T-helper 1 cell treated with Interleukin-12 subunit alpha and Interleukin-12 subunit beta and Interleukin-4 antibody, amounts not matched to agents 30 μg/mL and 1 μg/mL, for 36 hours (primary cell): ENCODE measurements around the gene ATF3.

Source experiments
- H3K27ac Mint-ChIP-seq: one replicate; pipeline ENCODE4 v1.8.0; 2021; ENCODE audit warnings: mild to moderate bottlenecking, mixed read lengths
- H3K27me3 Mint-ChIP-seq: one replicate; pipeline ENCODE4 v1.8.0; 2021; ENCODE audit warnings: low read depth, mixed read lengths
- H3K36me3 Mint-ChIP-seq: one replicate; pipeline ENCODE4 v1.8.0; 2021; ENCODE audit warnings: low read depth, mixed read lengths
- H3K4me1 Mint-ChIP-seq: one replicate; pipeline ENCODE4 v1.8.0; 2021; ENCODE audit warnings: low read depth, mixed read lengths
- H3K4me3 Mint-ChIP-seq: one replicate; pipeline ENCODE4 v1.8.0; 2021; ENCODE audit warnings: mild to moderate bottlenecking, moderate library complexity, mixed read lengths
- H3K9me3 Mint-ChIP-seq: one replicate; pipeline ENCODE4 v1.8.0; 2021; ENCODE audit warnings: mixed read lengths

ATF3 gene

DNA sequence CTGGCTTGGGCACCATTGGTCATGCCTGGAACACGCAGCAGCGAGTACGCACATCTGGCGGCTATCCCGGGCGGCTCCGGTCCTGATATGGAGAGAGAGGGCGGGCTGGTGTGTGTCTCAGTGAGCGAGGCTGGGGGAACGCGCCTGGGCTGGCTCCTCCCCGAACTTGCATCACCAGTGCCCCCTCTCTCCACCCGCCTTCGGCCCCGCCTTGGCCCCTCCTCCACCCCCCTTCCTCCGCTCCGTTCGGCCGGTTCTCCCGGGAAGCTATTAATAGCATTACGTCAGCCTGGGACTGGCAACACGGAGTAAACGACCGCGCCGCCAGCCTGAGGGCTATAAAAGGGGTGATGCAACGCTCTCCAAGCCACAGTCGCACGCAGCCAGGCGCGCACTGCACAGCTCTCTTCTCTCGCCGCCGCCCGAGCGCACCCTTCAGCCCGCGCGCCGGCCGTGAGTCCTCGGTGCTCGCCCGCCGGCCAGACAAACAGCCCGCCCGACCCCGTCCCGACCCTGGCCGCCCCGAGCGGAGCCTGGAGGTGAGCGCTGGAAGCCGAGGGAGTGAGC is at the start of gene ATF3:
TSS of gene ATF3 (plus strand) at position 370 of the 567 bp plus-strand sequence. CDS start 6,261 bp downstream, outside the sequence.
- Mint-ChIP-seq H3K9me3 (no peaks in the 10 kb centered on the region), H3K36me3 (peaks cover 17% of the 10 kb centered on the region), H3K27ac (peak within 1 kb of the TSS; percentile 99), H3K4me3 (peak within 1 kb of the TSS; percentile 90), H3K27me3 (peaks cover 42% of the 10 kb centered on the region), H3K4me1 (peaks cover 54% of the 10 kb centered on the region)

GRCh38 chr1:212559929-212560328 is 48.6 kb upstream of the ATF3 start:
- Mint-ChIP-seq H3K36me3 (peaks cover 5% of the 10 kb centered on the region), H3K27me3 (peaks cover 51% of the 10 kb centered on the region), H3K4me3 (peak overlapping the region; percentile 28), H3K4me1 (peaks cover 12% of the 10 kb centered on the region), H3K9me3 (peaks cover 4% of the 10 kb centered on the region), H3K27ac (peak overlapping the region; percentile 98)

GRCh38 chr1:212560933-212561460 is 47.6 kb upstream of the ATF3 start:
- Mint-ChIP-seq H3K4me3 (no peak overlapping the region), H3K36me3 (peaks cover 5% of the 10 kb centered on the region), H3K4me1 (peaks cover 21% of the 10 kb centered on the region), H3K27ac (no peak overlapping the region), H3K27me3 (peaks cover 54% of the 10 kb centered on the region), H3K9me3 (peaks cover 4% of the 10 kb centered on the region)

GRCh38 chr1:212561501-212561931 is 47.0 kb upstream of the ATF3 start:
- Mint-ChIP-seq H3K4me1 (peaks cover 26% of the 10 kb centered on the region), H3K9me3 (peaks cover 4% of the 10 kb centered on the region), H3K27me3 (peaks cover 49% of the 10 kb centered on the region), H3K4me3 (no peak overlapping the region), H3K36me3 (peaks cover 5% of the 10 kb centered on the region), H3K27ac (no peak overlapping the region)

- peaks cover 42% of the 10 kb centered on the region for H3K27me3 Mint-ChIP-seq
- no peak overlapping the region for H3K4me3 Mint-ChIP-seq
- peaks cover 30% of the 10 kb centered on the region for H3K4me1 Mint-ChIP-seq
Measured at GRCh38 chr1:212562771-212563170, 45.8 kb upstream of the ATF3 start.

GRCh38 chr1:212565079-212565478 is 43.5 kb upstream of the ATF3 start:
- Mint-ChIP-seq H3K9me3 (no peaks in the 10 kb centered on the region), H3K27ac (no peak overlapping the region), H3K4me3 (no peak overlapping the region), H3K4me1 (peaks cover 22% of the 10 kb centered on the region), H3K27me3 (peaks cover 47% of the 10 kb centered on the region), H3K36me3 (peaks cover 1% of the 10 kb centered on the region)

More at GRCh38 chr1:212562771-212563170, 45.8 kb upstream of the ATF3 start:
- no peak overlapping the region for H3K27ac Mint-ChIP-seq
- H3K36me3 Mint-ChIP-seq, result peaks cover 6% of the 10 kb centered on the region
- no peaks in the 10 kb centered on the region for H3K9me3 Mint-ChIP-seq

- H3K27ac Mint-ChIP-seq, result peak overlapping the region; percentile 91
- peaks cover 51% of the 10 kb centered on the region for H3K27me3 Mint-ChIP-seq
- H3K4me3 Mint-ChIP-seq, result peak overlapping the region; percentile 91
- peaks cover 1% of the 10 kb centered on the region for H3K36me3 Mint-ChIP-seq
- no peaks in the 10 kb centered on the region for H3K9me3 Mint-ChIP-seq
- H3K4me1 Mint-ChIP-seq, result peaks cover 22% of the 10 kb centered on the region
Measured at GRCh38 chr1:212565571-212566305, 42.8 kb upstream of the ATF3 start.

GRCh38 chr1:212566522-212567479 is 41.8 kb upstream of the ATF3 start:
- H3K4me3 Mint-ChIP-seq, result peak overlapping the region; percentile 91
- H3K4me1 Mint-ChIP-seq, result peaks cover 22% of the 10 kb centered on the region
- H3K27ac Mint-ChIP-seq, result peak overlapping the region; percentile 91
- no peaks in the 10 kb centered on the region for H3K9me3 Mint-ChIP-seq
- H3K36me3 Mint-ChIP-seq, result peaks cover 1% of the 10 kb centered on the region
- H3K27me3 Mint-ChIP-seq, result peaks cover 46% of the 10 kb centered on the region

- no peak overlapping the region for H3K4me3 Mint-ChIP-seq
- H3K4me1 Mint-ChIP-seq, result peaks cover 22% of the 10 kb centered on the region
- no peaks in the 10 kb centered on the region for H3K9me3 Mint-ChIP-seq
- H3K27ac Mint-ChIP-seq, result no peak overlapping the region
- peaks cover 1% of the 10 kb centered on the region for H3K36me3 Mint-ChIP-seq
- H3K27me3 Mint-ChIP-seq, result peaks cover 46% of the 10 kb centered on the region
Measured at GRCh38 chr1:212567638-212568037, 40.9 kb upstream of the ATF3 start.

DNA sequence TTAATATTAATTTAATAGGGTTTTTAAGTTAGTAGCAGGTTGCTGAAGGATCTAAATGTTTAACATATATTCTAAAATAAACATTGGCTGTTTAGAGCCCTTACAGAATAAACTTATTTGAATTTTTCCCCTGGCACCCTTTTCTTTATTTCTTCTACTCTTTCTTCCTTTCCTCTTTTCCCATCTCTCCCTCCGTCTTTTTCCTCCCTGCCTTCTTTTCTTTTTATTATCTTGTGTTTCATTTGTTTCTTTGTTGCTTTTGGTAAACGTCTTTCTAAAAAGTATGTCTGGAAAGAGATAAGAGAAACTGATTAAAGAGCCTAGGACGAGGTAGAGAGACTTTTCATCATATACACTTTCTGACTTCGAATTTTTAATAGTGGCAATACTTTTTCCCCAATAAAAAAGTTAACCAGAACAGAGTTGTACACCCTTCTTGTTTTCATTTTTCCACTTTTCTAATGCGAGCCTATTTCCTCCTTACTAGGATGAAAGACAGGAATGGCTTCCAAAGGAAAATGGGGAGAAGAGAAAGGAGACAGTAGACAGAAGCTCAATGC is 39.5 kb upstream of the ATF3 start:
- H3K4me3 Mint-ChIP-seq, result no peak overlapping the region

DNA sequence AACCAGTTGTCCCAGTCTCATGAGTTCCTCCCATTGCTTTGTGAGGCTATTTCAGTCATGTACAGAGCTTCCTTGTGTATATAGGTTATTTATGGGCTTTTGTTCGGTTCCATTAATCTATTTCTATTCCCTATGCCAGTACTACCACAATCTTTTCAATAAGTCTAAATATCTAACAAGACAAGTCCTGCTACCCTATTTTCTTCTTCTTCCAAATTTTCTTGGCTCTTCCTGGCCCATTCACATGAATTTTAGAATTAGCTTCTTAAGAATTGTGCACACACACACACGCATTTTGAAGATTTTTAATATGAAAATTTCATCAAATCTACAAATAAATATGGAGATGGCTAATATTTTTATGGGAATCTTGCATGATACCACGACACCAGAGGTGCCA is 33.8 kb upstream of the ATF3 start:
- Mint-ChIP-seq H3K27ac (no peak overlapping the region), H3K4me1 (no peaks in the 10 kb centered on the region), H3K27me3 (peaks cover 43% of the 10 kb centered on the region), H3K9me3 (no peaks in the 10 kb centered on the region), H3K36me3 (no peaks in the 10 kb centered on the region), H3K4me3 (no peak overlapping the region)

More for the DNA sequence above, 39.5 kb upstream of the ATF3 start:
- Mint-ChIP-seq H3K9me3 (no peaks in the 10 kb centered on the region), H3K36me3 (peaks cover 1% of the 10 kb centered on the region), H3K27ac (no peak overlapping the region), H3K4me1 (peaks cover 22% of the 10 kb centered on the region), H3K27me3 (peaks cover 42% of the 10 kb centered on the region)

DNA sequence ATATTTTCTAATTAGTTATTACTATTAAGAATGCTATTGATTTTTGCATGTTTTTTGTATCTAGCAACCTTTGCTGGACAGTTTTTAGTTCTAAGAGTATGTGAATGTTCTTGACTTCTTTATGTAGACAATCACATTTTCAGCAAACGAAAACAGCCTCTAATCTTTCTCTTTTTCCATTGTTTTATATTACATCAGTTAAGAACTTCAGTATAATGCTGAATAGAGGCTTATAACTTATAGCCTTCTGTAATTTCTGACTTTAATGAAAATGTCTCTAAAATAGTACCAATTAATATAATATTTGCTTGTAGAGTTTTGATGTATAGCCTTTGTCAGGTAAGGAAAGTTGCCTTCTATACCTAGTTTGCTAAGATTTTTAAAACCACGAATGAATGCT is 33.2 kb upstream of the ATF3 start:
- Mint-ChIP-seq H3K27me3 (peaks cover 43% of the 10 kb centered on the region), H3K9me3 (no peaks in the 10 kb centered on the region), H3K36me3 (no peaks in the 10 kb centered on the region), H3K27ac (no peak overlapping the region), H3K4me3 (no peak overlapping the region), H3K4me1 (peaks cover 2% of the 10 kb centered on the region)

- peaks cover 33% of the 10 kb centered on the region for H3K27me3 Mint-ChIP-seq
- H3K27ac Mint-ChIP-seq, result no peak overlapping the region
- peaks cover 3% of the 10 kb centered on the region for H3K4me1 Mint-ChIP-seq
- H3K4me3 Mint-ChIP-seq, result no peak overlapping the region
- peaks cover 1% of the 10 kb centered on the region for H3K36me3 Mint-ChIP-seq
- no peaks in the 10 kb centered on the region for H3K9me3 Mint-ChIP-seq
Measured at GRCh38 chr1:212578041-212578440, 30.5 kb upstream of the ATF3 start.

GRCh38 chr1:212581034-212581433 is 27.5 kb upstream of the ATF3 start:
- no peaks in the 10 kb centered on the region for H3K9me3 Mint-ChIP-seq
- peaks cover 1% of the 10 kb centered on the region for H3K36me3 Mint-ChIP-seq
- peaks cover 3% of the 10 kb centered on the region for H3K4me1 Mint-ChIP-seq
- H3K27me3 Mint-ChIP-seq, result peaks cover 19% of the 10 kb centered on the region
- no peak overlapping the region for H3K4me3 Mint-ChIP-seq
- H3K27ac Mint-ChIP-seq, result no peak overlapping the region
